ENCODE results near the gene S100A16.

DNA sequence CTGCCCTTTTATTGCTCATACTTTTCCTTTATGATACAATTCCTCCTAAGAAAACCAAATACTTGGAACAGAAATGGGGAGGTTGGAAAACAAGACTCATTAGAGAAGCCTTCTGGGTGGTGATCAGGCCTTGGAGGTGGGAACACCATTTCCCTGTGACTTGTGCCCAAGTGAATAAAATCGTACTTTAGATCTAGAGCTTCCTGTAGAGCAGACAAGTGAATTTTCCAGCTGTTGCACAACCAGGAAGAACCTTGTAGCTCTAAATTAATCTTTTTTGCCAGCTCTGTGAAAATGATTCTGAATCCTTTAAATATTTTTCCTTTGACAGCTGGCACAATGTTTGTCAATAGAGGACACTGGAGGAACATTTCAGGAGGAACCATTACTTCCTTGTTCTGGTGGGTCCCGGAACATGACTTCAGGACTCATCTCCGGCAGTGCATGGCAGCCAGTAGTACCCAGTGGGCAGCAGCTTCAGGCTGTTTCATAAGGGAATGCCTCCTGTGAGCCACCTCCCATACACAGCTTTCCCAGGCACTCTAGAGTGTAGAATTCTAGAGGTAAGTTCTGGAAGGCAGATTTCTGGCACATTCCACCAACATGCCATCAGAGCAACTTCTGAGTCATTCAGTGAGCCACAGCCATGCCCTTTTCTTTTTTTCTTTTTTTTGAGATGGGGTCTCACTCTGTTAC, 40.0 kb upstream of the S100A16 start:
- TF ChIP-seq POLR2AphosphoS5 (IDR thresholded peaks at IDR 0.05) (no peak), POLR2A (IDR thresholded peaks at IDR 0.05) (no peak)
- TF ChIP-seq, protein P1, sequence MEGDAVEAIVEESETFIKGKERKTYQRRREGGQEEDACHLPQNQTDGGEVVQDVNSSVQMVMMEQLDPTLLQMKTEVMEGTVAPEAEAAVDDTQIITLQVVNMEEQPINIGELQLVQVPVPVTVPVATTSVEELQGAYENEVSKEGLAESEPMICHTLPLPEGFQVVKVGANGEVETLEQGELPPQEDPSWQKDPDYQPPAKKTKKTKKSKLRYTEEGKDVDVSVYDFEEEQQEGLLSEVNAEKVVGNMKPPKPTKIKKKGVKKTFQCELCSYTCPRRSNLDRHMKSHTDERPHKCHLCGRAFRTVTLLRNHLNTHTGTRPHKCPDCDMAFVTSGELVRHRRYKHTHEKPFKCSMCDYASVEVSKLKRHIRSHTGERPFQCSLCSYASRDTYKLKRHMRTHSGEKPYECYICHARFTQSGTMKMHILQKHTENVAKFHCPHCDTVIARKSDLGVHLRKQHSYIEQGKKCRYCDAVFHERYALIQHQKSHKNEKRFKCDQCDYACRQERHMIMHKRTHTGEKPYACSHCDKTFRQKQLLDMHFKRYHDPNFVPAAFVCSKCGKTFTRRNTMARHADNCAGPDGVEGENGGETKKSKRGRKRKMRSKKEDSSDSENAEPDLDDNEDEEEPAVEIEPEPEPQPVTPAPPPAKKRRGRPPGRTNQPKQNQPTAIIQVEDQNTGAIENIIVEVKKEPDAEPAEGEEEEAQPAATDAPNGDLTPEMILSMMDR (IDR thresholded peaks at IDR 0.05) = no peak
